ENCODE results near the gene ELANE.
A peak's percentile ranks its signal among the peaks of the same experiment; 100 is the strongest.
"Not testable (repeated sequence)": the region's sequence is repeated elsewhere in the genome, so short reads cannot be mapped to it uniquely, and the experiment has no call there.

ELANE gene

DNA sequence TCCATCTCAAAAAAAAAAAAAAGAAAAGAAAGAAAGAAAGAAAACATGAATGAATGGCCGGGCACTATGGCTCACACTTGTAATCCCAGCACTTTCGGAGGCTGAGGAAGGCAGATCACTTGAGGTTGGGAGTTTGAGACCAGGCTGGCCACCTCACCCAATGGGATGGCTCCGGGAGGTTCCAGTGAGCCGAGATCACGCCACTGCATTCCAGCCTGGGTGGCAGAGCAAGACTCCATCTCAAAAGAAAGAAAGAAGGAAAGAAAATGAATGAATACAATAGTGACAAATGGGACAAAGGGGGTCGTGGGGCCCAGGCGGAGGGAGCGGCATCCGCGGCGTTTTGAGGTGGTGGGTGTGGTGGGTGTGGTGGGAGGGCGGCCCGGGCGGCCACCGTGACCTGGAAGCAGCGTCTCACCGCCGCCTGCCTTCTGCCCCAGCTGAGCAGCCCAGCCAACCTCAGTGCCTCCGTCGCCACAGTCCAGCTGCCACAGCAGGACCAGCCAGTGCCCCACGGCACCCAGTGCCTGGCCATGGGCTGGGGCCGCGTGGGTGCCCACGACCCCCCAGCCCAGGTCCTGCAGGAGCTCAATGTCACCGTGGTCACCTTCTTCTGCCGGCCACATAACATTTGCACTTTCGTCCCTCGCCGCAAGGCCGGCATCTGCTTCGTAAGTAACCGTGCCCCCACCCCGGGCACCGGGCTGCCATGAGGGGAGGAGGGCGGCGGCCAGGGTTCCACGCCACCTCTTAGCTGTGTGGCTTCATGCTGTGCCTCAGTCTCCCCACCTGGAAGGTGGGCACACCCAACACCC, 6.2 kb upstream of the ELANE start:
- DNase-seq (ENCODE audit: low read depth): no peak
- TF ChIP-seq POLR2A (IDR thresholded peaks at IDR 0.05; ENCODE audit: extremely low read depth, insufficient read length) (no peak), MYC (IDR thresholded peaks at IDR 0.05; ENCODE audit: low read depth, low read length) (no peak)
- TF ChIP-seq, protein P1, sequence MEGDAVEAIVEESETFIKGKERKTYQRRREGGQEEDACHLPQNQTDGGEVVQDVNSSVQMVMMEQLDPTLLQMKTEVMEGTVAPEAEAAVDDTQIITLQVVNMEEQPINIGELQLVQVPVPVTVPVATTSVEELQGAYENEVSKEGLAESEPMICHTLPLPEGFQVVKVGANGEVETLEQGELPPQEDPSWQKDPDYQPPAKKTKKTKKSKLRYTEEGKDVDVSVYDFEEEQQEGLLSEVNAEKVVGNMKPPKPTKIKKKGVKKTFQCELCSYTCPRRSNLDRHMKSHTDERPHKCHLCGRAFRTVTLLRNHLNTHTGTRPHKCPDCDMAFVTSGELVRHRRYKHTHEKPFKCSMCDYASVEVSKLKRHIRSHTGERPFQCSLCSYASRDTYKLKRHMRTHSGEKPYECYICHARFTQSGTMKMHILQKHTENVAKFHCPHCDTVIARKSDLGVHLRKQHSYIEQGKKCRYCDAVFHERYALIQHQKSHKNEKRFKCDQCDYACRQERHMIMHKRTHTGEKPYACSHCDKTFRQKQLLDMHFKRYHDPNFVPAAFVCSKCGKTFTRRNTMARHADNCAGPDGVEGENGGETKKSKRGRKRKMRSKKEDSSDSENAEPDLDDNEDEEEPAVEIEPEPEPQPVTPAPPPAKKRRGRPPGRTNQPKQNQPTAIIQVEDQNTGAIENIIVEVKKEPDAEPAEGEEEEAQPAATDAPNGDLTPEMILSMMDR (IDR thresholded peaks at IDR 0.05; ENCODE audit: low read depth, low read length): no peak
- H3K4me3 ChIP-seq (ENCODE audit: low read depth, low read length): no peak overlapping the region

DNA sequence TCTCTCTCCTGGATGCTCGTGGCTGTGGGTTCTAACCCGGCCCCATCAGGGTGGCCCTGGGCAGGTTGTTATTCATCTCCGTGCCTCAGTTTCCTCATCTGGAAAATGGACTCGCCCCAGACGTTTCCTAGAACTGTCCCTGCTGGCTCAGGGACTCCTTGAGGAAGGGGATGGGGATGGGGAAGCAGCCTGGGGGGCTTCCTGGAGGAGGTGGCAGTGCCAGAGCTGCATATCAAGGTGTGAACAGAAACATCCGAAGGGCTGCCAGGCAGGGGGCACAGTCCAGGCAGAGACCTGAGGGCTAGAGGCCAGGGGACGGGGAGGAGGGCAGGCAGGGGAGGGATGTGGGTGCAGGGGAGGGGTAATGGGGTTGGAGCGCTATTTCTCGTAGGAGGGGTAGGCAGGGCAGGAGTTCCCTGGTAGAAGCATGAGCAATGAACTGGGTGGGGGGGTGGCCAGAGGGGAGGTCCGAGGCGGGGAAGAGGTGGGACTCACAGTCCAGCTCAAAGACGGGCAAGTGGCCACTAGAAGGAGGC, 3.6 kb upstream of the ELANE start:
- no peak overlapping the region for H3K4me3 ChIP-seq (ENCODE audit: low read depth, low read length)
- TF ChIP-seq MYC (IDR thresholded peaks at IDR 0.05; ENCODE audit: low read depth, low read length): no peak
- DNase-seq (ENCODE audit: low read depth): peak; percentile 70

DNA sequence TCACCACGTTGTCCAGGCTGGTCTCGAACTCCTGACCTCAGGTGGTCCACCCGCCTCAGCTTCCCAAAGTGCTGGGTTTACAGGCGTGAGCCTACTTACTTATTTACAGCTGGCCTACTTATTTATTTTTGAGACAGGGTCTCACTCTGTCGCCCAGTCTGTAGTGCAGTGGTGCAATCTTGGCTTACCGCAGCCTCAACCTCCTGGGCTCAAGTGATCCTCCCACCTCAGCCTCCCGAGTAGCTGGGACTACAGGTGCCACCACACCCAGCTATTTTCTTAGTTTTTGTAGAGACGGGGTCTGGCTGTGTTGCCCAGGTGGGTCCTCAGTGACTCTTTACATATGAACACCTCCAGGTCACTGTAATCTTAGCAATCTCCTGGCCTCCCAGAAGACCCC, 2.9 kb upstream of the ELANE start:
- H3K4me3 ChIP-seq (ENCODE audit: low read depth, low read length): not testable (repeated sequence)

DNA sequence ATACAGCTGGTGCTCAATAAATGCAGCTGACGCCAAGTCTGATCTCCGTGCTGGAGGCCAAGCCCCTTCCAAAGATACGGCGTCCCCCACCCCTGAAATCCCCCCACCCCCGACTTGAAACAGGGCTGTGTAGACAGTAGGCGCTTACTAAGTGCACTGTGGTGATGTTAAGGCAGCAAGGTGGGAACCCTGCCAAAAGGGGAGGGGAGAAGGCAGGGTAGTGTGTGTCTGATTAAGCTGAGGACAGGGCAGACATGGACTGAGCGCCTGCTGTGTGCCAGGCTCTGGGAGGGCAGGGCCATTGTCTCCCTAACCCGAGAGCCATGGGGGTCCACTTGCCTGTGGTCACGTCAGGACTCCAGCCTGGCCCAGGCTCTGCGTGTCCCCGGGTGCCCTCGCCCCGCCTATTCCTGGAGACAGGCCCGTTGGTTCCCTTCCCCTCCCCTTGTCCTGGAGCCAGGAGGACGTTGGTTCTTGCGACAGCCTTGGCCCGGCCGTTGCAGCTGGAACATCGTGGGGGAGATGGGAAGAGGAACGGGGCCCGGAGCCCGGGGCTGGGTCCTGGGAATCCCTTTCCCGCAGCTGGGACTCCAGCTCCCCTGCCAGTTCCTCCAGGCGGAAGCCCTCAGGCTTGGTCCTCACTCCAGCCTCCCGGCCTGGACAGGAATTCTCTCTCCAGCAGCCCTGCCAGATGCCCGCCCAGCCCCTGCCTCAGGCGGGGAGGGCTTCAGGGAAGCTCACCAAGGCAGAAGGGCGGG, 1.7 kb upstream of the ELANE start:
- DNase-seq (ENCODE audit: low read depth): peak; percentile 78
- no peak overlapping the region for H3K4me3 ChIP-seq (ENCODE audit: low read depth, low read length)
- TF ChIP-seq MYC (IDR thresholded peaks at IDR 0.05; ENCODE audit: low read depth, low read length) (no peak), POLR2A (IDR thresholded peaks at IDR 0.05; ENCODE audit: extremely low read depth, insufficient read length) (no peak)
- TF ChIP-seq, protein P1 (IDR thresholded peaks at IDR 0.05; ENCODE audit: low read depth, low read length): no peak
- TF ChIP-seq, protein P2, sequence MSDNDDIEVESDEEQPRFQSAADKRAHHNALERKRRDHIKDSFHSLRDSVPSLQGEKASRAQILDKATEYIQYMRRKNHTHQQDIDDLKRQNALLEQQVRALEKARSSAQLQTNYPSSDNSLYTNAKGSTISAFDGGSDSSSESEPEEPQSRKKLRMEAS (IDR thresholded peaks at IDR 0.05; ENCODE audit: low read depth, low read length): no peak

More for the DNA sequence above, 2.9 kb upstream of the ELANE start:
- not testable (repeated sequence) for DNase-seq (ENCODE audit: low read depth)

DNA sequence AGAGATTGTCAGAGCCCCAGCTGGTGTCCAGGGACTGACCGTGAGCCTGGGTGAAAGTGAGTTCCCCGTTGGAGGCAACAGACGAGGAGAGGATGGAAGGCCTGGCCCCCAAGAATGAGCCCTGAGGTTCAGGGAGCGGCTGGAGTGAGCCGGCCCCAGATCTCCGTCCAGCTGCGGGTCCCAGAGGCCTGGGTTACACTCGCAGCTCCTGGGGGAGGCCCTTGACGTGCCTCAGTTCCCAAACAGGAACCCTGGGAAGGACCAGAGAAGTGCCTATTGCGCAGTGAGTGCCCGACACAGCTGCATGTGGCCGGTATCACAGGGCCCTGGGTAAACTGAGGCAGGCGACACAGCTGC, 1.1 kb upstream of the ELANE start:
- no peak overlapping the region for H3K4me3 ChIP-seq (ENCODE audit: low read depth, low read length)
- no peak for DNase-seq (ENCODE audit: low read depth)
- TF ChIP-seq, protein P2 (IDR thresholded peaks at IDR 0.05; ENCODE audit: low read depth, low read length): no peak
- TF ChIP-seq, protein P1 (IDR thresholded peaks at IDR 0.05; ENCODE audit: low read depth, low read length): no peak
- TF ChIP-seq POLR2A (IDR thresholded peaks at IDR 0.05; ENCODE audit: extremely low read depth, insufficient read length) (no peak), MYC (IDR thresholded peaks at IDR 0.05; ENCODE audit: low read depth, low read length) (no peak)

DNA sequence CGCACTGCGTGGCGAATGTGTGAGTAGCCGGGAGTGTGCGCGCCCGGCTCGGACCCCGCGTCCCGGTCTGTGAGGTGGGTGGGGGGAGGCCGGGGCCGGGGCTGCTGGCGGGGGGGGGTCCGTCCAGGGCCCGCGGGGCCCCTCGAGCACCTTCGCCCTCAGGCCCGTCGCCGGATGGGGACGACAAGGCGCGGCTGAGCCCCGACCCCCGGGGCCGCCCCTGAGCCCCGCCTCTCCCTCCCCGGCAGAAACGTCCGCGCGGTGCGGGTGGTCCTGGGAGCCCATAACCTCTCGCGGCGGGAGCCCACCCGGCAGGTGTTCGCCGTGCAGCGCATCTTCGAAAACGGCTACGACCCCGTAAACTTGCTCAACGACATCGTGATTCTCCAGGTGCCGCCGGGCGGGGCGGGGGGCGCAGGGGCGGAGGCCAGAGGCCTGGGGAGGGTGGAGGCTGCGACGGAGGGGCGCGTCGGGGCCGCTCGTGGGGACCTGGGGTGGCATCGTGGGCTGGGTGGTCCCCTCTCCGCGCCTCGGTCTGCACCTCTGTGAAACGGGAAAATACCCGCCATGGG, 997 bp downstream of the ELANE start:
- no peak for DNase-seq (ENCODE audit: low read depth)

DNA sequence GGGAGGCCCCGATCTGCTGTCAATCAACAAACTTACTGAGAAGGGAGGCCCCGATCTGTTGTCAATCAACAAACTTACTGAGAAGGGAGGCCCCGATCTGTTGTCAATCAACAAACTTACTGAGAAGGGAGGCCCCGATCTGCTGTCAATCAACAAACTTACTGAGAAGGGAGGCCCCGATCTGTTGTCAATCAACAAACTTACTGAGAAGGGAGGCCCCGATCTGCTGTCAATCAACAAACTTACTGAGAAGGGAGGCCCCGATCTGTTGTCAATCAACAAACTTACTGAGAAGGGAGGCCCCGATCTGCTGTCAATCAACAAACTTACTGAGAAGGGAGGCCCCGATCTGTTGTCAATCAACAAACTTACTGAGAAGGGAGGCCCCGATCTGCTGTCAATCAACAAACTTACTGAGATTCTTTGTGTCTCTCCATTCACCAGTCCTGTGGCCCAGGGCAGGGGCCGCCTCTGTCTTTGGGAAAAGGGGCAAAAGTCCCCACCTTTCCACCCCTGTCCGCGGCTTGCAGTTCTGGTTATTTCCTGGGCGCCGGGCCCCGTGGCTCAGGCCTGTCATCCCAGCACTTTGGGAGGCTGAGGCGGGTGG, 1.6 kb downstream of the ELANE start:
- DNase-seq (ENCODE audit: low read depth): not testable (repeated sequence)

More for the DNA sequence above, 997 bp downstream of the ELANE start:
- TF ChIP-seq MYC (IDR thresholded peaks at IDR 0.05; ENCODE audit: low read depth, low read length): no peak
- TF ChIP-seq, protein P1 (IDR thresholded peaks at IDR 0.05; ENCODE audit: low read depth, low read length): no peak
- TF ChIP-seq, protein P2 (IDR thresholded peaks at IDR 0.05; ENCODE audit: low read depth, low read length): no peak
- TF ChIP-seq POLR2A (IDR thresholded peaks at IDR 0.05; ENCODE audit: extremely low read depth, insufficient read length): no peak
- H3K4me3 ChIP-seq (ENCODE audit: low read depth, low read length): no peak overlapping the region

More for the DNA sequence above, 1.6 kb downstream of the ELANE start:
- not testable (repeated sequence) for H3K4me3 ChIP-seq (ENCODE audit: low read depth, low read length)

Data from NB4 (cell line).